Pons (tissue), 1 donor: ENCODE measurements around the gene FANCE.
"Not testable (repeated sequence)": the region's sequence is repeated elsewhere in the genome, so short reads cannot be mapped to it uniquely, and the experiment has no call there.

ENCODE experiments used
- DNase-seq: peaks from one replicate; pipeline ENCODE4 v3.0.0-alpha.2; 2016; ENCODE audit warnings: low spot score

FANCE gene

DNA sequence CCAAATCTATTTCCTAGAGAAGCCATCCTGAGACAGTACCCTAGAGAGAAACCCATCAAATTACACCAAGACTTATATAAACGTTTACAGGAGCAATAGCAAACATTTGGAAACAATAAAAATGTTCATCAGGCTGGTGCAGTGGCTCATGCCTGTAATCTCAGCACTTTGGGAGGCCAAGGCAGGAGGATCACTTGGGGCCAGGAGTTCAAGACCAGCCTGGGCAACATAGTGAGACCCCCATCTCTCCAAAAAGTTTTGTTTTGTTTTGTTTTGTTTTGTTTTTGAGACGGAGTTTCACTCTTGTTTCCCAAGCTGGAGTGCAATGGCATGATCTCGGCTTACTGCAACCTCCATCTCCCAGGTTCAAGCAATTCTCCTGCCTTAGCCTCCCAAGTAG is 19.4 kb upstream of the FANCE start:
- not testable (repeated sequence) for DNase-seq

DNA sequence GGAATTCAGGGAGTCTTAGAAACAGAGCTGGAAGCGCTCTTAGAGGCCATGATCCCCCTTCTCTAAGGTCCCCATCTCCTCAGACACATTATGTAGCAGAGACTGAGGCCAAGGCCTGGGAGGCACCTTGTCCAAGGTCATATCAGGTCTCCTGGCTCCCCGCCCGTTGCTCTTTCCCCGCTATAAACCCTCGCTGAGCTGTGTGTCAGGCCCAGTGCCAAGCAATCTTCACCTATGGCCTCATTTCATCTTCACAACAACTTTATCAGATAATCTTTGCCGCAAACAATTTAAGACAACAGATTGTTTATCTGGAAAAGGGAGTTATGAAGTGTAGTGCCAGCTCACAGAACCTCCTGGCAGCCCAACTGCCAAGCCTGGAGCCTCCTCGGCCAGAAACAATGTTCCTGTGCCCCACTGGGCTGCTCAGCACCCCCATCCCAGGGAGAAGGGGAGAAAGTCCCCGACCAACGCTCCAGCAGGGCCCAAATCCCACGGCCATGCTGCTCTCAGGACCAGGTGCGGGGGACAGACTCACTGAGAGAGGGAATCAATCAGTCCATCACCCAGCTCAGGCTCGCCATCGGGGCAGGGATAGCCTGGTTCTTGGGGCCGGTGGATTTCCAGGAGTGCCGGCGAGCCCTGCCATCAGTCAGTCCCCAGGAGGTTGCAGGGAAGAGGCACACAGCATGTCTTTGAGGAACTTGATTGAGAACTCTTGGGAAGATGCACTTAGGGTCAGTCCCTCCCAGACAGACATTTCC is 16.9 kb upstream of the FANCE start:
- no peak for DNase-seq

DNA sequence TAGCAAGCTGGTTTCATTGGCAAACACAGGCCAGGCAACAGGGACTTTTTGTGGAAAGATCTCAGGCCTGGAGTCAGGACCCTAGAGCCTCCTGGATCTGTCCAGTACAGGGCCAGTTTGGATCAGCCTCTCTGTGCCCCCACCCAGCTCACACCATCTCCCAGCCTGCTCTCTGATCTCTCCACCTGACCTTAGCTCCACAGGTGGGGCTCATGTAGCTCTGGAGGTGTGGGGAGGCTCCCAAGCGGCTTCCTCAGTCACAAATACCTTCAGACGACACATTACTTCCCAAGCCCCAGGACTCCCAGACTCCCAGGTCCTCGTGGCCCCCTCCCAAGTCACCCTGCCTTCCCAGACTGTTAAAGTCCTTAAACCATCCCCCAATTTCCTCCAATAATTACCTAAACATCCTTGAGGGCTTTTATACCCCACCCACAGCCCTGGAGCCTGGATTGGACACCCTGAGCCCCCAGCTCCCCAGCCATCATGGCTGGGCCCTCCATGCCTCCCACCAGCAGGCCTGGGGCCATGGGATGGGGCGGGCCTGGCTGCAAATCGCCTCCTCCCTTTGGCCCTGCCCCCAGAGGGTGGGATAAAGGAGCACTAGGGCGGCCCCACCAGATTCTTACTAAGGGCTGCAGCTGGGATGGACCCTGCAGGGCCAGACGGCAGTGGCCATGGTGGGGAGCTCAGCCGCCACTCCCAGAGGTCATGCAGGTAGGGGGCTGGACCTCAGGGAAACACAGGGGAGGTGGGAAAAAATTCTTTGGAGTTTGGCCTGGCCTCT is 15.9 kb upstream of the FANCE start:
- DNase-seq = no peak

DNA sequence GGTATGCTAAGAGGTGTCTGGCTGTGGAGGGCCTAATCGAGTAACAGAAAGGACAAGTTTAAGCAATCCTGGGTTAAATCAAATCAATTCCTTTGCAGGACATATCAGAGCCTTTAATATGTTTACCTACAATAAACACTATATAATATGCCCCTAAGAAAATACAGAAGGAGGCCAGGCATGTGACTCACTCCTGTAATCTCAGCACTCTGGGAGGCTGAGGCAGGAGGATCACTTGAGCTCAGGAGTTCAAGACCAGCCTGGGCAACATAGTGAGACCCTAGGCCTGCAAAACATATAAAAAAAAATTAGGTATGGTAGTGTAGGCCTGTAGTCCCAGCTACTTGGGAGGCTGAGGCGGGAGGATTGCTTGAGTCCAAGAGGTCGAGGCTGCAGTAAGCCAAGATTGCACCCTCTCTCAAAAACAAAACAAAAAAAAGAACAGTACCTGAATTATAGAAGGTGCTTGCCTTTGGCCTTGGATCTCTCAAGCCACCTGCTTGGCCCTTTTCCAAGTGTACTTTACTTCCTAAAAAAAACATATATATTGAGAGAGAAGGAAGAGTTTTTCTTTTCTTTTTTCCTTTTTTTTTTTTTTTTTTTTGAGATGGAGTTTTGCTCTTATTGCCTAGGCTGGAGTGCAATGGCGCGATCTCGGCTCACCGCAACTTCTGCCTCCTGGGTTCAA is 13.6 kb upstream of the FANCE start:
- DNase-seq = not testable (repeated sequence)

- no peak for DNase-seq
Measured at GRCh38 chr6:35439308-35439707, 12.8 kb upstream of the FANCE start.

DNA sequence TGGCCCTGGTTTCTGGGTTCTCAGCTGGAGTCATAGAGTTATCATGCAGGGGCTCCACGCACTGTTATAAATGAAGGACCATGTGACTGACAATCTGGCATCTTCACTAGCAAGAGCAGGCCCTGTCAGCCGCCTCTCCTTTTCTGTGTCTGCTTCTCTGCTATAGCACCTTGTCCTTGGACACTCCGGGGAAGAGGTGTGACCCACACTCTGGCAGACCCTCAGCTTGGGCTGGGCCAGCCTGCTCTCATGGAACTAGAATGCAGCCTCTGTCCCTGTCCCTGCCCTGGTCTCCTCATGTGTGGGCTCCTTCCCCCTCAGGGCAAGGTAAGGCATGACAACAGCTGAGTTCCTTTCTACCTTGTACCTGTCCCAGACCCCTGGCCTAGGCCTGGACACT is 10.9 kb upstream of the FANCE start:
- no peak for DNase-seq

- DNase-seq = no peak
Measured at GRCh38 chr6:35441642-35442041, 10.5 kb upstream of the FANCE start.

GRCh38 chr6:35442693-35443092 is 9.4 kb upstream of the FANCE start:
- DNase-seq = no peak

DNA sequence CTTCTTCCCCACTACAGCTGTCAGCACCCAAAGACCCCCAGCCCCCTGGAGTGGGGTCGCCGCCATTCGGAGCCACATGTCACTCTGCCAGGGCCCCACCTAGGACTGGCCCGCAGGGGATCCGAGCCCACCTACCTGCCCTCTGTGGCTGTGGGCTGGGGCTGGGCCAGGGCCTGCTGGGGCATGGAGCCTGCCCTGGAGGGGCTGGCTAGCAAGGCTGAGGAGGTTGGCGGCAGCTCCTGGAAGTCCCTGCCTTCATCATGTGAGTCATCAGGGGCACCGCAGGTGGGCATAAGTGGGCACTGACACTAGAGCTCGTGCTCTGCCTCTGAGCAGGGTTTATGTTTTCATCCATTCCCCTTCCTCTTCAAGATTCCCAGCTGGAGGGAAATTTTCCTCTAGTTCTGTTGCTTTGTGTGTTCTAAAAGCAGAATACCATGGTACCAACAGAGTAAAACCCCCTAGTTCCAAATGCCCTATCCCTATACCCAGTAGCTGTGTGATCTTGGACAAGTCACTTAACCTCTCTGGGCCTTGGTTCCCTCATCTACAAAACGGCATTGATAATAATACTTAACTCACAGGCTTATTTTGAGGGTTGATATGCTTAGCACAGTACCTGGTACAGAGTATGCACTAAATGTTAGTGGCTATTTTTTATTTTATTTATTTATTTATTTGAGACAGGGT is 8.7 kb upstream of the FANCE start:
- no peak for DNase-seq

DNA sequence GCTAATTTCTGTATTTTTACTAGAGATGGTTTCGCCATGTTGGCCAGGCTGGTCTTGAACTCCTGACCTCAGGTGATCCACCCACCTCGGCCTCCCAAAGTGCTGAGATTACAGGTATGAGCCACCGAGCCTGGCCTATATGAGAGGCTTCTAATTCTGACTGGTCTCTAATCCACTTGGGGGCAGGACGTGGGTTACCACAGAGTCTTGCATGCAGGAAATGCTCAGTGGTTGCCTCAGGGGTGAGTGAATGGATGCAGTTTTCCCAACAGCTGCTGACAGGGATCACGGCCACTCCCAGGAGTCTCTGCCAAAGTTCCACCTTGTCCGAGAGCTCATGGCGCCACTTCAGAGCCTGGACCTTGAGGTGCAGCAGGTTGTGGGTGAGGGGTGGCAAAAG is 6.4 kb upstream of the FANCE start:
- DNase-seq = no peak

DNA sequence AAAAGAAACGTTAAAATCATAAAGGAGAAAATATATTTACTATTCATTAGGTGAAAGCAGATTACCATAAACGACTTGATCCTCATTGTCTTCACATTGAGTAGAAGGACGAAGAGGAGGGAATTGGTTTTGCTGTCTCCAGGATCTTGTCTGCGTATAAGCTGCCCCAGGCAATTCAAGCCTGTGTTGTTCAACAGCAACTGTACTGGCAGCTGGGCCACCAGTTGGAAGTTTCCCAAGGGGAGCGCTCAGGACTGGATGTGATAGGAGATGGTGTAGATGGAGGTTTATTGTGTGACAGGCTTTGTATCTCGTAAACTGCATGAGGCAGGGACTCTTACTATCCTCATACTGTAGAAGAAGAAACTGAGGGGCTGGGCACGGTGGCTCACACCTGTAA is 3.9 kb upstream of the FANCE start:
- DNase-seq = no peak

DNA sequence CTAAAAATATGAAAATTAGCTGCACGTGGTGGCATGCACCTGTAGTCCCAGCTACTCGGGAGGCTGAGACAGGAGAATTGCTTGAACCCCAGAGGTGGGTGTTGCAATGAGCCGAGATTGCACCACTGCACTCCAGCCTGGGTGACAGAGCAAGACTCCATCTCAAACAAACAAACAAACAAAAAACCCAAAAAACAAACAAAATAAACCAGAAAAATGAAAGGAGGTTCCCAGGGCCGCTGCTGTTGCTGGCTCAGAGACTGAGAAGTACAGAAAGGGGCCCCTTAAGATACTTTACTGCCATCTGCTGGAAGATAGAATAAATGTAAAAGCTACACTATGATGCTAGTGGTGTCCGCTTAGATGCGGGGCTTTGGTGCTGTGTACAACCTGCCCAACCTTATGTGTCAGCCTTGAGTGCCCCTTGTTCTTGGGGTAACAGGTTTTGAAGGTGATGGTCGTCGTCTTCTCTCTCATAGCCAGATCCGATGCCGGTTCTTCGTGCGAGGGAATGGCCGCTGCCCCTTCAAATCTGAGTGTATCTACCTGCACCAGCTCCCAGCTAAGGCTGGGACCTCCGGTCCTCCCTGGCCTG is 2.8 kb upstream of the FANCE start:
- DNase-seq = peak; percentile 87

GRCh38 chr6:35451354-35452182 is 570 bp upstream of the FANCE start:
- DNase-seq = no peak

GRCh38 chr6:35453236-35453635 is 1.1 kb downstream of the FANCE start:
- DNase-seq = no peak

GRCh38 chr6:35454391-35455110 is 2.4 kb downstream of the FANCE start:
- DNase-seq = no peak

DNA sequence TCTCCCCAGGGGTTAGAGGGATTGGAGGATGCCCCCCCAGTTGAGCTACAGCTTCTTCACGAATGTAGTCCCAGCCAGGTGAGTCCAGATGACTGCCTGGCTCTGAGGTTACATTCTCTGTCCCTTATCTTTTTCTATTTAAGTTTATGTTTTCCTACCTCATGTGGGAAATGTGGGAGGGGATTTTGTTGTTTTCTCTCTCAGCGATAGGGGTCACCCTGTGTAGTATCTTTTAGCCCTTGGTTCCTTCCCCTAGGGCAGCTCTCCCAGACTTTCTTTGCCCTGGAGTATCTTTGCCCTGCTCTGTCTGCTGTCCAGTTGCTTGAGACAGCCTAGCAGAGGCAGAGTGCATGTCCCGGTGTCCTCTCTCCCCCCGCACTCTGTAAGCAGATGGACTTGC is 5.8 kb downstream of the FANCE start:
- DNase-seq = no peak

DNA sequence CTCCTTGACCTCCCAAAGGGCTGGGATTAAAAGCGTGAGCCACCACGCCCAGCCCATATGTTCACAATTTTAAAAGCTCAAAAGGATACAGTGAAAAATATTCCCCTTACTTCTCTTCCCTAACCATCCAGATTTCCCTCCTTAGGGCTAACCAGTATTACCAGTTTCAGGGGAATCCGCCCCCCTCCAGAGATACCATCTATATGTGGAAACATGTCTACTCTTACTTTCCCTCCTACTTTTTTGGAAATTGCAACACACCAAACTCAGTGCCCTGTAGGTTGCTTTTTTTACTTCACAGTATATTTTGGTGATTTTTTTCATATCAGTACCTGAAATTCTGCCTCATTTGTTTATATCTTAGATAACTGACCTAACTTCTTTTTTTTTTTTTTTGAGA is 9.1 kb downstream of the FANCE start:
- DNase-seq = no peak

DNA sequence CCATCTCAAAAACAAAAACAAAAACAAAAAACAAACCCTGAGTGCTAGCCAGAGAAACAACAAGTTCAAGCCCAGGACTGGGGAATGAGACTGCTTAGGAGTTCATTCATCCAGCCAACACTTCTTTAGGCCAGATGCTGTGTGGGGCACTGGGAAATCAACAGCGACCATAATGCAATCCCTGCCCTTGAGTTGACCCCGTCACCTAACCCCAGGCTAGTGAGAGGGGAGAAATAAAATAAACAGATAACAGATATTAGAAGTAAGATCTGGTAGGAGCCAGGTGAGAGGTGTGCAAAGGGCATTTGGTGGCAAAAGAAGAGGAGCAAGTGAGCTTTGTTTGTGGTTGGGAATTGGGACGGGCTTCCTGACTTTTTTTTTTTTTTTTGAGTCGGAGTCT is 11.2 kb downstream of the FANCE start:
- DNase-seq = no peak

- DNase-seq = no peak
Measured at GRCh38 chr6:35465646-35466045, 13.5 kb downstream of the FANCE start.
